ENCODE results near the gene NMT1. TPM values are rescaled to one million over a fixed set of nuclear protein-coding genes. Genes with fewer than 3 reads are reported as not detected.

NMT1 gene
- total RNA-seq, 1 experiment from 2014 or later, result 173 TPM

DNA sequence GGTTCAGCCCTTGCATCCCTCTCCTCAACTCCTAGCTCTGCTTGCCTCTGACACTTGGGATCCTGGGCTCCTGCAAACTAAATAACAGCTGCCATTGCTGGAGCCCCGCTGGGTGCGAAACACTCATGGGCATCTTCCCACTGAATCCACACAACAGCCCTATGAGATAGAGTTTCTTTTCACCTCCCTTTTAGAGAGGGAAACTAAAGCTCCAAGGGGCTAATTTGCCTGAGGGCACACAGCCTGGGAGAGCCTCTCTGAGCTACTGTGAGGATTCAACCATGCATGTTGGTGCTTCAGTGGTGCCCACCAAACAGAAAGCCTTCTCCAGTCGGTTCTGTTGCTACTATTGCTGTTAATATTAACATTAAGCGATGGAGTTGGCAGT lies 78.4 kb downstream of the NMT1 start:
- Histone ChIP-seq H4K20me1 (ENCODE audit: insufficient read depth) (no peaks in the 10 kb centered on the region), H3K79me2 (ENCODE audit: insufficient read depth, low read length) (no peaks in the 10 kb centered on the region), H3K27ac (ENCODE audit: low read depth, low read length) (no peak overlapping the region), H3K27me3 (ENCODE audit: insufficient read depth, low read length) (no peaks in the 10 kb centered on the region), H3K36me3 (ENCODE audit: control insufficient read depth in 1 of 2, insufficient read depth in 2 of 2, low read length in 2 of 2) (no peaks in the 10 kb centered on the region), H3K4me3 (replicated peaks in 1 of 2; ENCODE audit: low read depth in 1 of 2, low read length in 2 of 2) (no peak overlapping the region), H3K9me2 (ENCODE audit: insufficient read depth) (no peaks in the 10 kb centered on the region), H3K4me2 (ENCODE audit: low read length) (no peak overlapping the region), H3K4me1 (ENCODE audit: control insufficient read depth in 1 of 2, insufficient read depth in 2 of 2, low read length in 2 of 2) (peaks cover 3 to 21% of the 10 kb centered on the region in 2 experiments; a peak in 2 of 4 replicates), H3K9me3 (ENCODE audit: control insufficient read depth in 1 of 2, insufficient read depth in 1 of 2, low read depth in 1 of 2, low read length in 2 of 2) (no peaks in the 10 kb centered on the region), H2AFZ (ENCODE audit: low read depth, low read length, poor library complexity, severe bottlenecking) (no peak overlapping the region), H3K9ac (ENCODE audit: low read length) (no peak overlapping the region)
- DNase-seq (ENCODE audit: low read depth, low spot score) (no peak), ATAC-seq (no peak)
- ChIA-PET CTCF (interaction anchor here (0.8 to 1.0 kb wide), 2 partner anchors 9 to 58 kb away, joined by 3 read pairs; partner anchors contain the start of gene HEXIM1), RAD21 (ENCODE audit: low non-redundant PET in 1 of 2, low total read pairs in 2 of 2, uncharacterized antibody in 2 of 2, unreplicated experiment in 2 of 2) (no interaction called here), POLR2A (interaction anchor here (1.1 to 1.2 kb wide), 2 partner anchors 9 to 10 kb away, joined by 4 read pairs; partner anchors contain the start of gene HEXIM1)
- TF ChIP-seq ZNF274 (IDR thresholded peaks at IDR 0.05; ENCODE audit: low read depth, low read length), result no peak
- TF ChIP-seq EZH2phosphoT487 (IDR thresholded peaks at IDR 0.05; ENCODE audit: borderline replicate concordance), result no peak
- TF ChIP-seq, protein P1, sequence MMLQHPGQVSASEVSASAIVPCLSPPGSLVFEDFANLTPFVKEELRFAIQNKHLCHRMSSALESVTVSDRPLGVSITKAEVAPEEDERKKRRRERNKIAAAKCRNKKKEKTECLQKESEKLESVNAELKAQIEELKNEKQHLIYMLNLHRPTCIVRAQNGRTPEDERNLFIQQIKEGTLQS (IDR thresholded peaks at IDR 0.05), result no peak
- TF ChIP-seq, protein P2, sequence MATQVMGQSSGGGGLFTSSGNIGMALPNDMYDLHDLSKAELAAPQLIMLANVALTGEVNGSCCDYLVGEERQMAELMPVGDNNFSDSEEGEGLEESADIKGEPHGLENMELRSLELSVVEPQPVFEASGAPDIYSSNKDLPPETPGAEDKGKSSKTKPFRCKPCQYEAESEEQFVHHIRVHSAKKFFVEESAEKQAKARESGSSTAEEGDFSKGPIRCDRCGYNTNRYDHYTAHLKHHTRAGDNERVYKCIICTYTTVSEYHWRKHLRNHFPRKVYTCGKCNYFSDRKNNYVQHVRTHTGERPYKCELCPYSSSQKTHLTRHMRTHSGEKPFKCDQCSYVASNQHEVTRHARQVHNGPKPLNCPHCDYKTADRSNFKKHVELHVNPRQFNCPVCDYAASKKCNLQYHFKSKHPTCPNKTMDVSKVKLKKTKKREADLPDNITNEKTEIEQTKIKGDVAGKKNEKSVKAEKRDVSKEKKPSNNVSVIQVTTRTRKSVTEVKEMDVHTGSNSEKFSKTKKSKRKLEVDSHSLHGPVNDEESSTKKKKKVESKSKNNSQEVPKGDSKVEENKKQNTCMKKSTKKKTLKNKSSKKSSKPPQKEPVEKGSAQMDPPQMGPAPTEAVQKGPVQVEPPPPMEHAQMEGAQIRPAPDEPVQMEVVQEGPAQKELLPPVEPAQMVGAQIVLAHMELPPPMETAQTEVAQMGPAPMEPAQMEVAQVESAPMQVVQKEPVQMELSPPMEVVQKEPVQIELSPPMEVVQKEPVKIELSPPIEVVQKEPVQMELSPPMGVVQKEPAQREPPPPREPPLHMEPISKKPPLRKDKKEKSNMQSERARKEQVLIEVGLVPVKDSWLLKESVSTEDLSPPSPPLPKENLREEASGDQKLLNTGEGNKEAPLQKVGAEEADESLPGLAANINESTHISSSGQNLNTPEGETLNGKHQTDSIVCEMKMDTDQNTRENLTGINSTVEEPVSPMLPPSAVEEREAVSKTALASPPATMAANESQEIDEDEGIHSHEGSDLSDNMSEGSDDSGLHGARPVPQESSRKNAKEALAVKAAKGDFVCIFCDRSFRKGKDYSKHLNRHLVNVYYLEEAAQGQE (IDR thresholded peaks at IDR 0.05; ENCODE audit: low read depth), result no peak
- TF ChIP-seq SRF (IDR thresholded peaks at IDR 0.05; ENCODE audit: low read depth), result no peak
- TF ChIP-seq, protein P3, sequence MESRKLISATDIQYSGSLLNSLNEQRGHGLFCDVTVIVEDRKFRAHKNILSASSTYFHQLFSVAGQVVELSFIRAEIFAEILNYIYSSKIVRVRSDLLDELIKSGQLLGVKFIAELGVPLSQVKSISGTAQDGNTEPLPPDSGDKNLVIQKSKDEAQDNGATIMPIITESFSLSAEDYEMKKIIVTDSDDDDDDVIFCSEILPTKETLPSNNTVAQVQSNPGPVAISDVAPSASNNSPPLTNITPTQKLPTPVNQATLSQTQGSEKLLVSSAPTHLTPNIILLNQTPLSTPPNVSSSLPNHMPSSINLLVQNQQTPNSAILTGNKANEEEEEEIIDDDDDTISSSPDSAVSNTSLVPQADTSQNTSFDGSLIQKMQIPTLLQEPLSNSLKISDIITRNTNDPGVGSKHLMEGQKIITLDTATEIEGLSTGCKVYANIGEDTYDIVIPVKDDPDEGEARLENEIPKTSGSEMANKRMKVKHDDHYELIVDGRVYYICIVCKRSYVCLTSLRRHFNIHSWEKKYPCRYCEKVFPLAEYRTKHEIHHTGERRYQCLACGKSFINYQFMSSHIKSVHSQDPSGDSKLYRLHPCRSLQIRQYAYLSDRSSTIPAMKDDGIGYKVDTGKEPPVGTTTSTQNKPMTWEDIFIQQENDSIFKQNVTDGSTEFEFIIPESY (IDR thresholded peaks at IDR 0.05; ENCODE audit: extremely low read depth, insufficient replicate concordance, low read length), result no peak
- no peak for TF ChIP-seq TCF7L2 (IDR thresholded peaks at IDR 0.05; ENCODE audit: borderline replicate concordance, extremely low read depth, insufficient read depth, insufficient read length)
- TF ChIP-seq, protein P4, sequence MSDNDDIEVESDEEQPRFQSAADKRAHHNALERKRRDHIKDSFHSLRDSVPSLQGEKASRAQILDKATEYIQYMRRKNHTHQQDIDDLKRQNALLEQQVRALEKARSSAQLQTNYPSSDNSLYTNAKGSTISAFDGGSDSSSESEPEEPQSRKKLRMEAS (IDR thresholded peaks at IDR 0.05), result no peak
- TF ChIP-seq CBX3 (IDR thresholded peaks at IDR 0.05; ENCODE audit: low read depth), result no peak
- BruUV-seq (replicated peaks), result no TSS peak
- intact Hi-C loops (cut with micrococcal nuclease), result loop anchor here (10.0 kb wide), 2 partner anchors 245 to 365 kb away; no protein-coding TSS in a partner anchor

Measured in HCT116 (cell line).